K562 (cell line): Measurements from ENCODE around the gene SLC8A2. TPM values are rescaled to one million over a fixed set of nuclear protein-coding genes. Genes with fewer than 3 reads are reported as not detected.

Source experiments
- ATAC-seq: fragments of 200-7000 bp; cut with Tn5 transposase; 3 replicates; pipeline ENCODE4 v1.9.1; 2020; ENCODE audit warnings: moderate library complexity
- BruUV-seq: library from RNA; stranded (reverse); fragments of 400-500 nt; replicated peaks from 2 replicates; lab custom pipeline; 2021; lab: Mats Ljungman, UMichigan
- CTCF ChIA-PET: fragments of 300-600 bp; formaldehyde crosslinking; extraction: SDS; loops from one replicate; lab custom pipeline; 2021; ENCODE audit warnings: low intra/inter-chr PET ratio; lab: Yijun Ruan, JAX
- POLR2A ChIA-PET: fragments of 300-600, 350-650 bp; sonication (Branson Sonifier 250); formaldehyde crosslinking; extraction: SDS; loops from one replicate; lab custom pipeline; 2021; ENCODE audit warnings: antibody characterized with exemption, inconsistent platforms; lab: Yijun Ruan, JAX
- DNase-seq, 4 experiments: peaks; one replicate each; pipeline versions ENCODE4 v3.0.0 to v3.0.0-alpha.2; 2011 to 2018; ENCODE audit warnings: low spot score in 3 of 4, mixed read lengths in 3 of 4; ENCODE audit errors: extremely low read depth in 1 of 4
- FAIRE-seq: peaks from 2 replicates; lab custom pipeline; 2011; peaks lifted over from hg19 to GRCh38; lab: Jason Lieb, UNC
- H2AFZ ChIP-seq: 2 replicates; pipeline ENCODE4 v1.6.0; 2011; ENCODE audit warnings: low read depth, low read length, control low read depth, inconsistent platforms
- H3K27ac ChIP-seq: fragments of 200-600 bp; 3 replicates; pipeline ENCODE4 v1.8.0; 2011; ENCODE audit warnings: low read depth, mild to moderate bottlenecking, control low read depth, inconsistent platforms, low read length, moderate library complexity, mixed read lengths; ENCODE audit errors: extremely low read depth
- H3K27me3 ChIP-seq, 2 experiments: fragments of 300-600 bp in 1 of 2; 2 replicates in 1 of 2; 3 replicates in 1 of 2; pipeline versions ENCODE4 v1.6.0 to v1.8.0; 2011; ENCODE audit warnings: inconsistent platforms in 2 of 2, low read length in 2 of 2, mild to moderate bottlenecking in 1 of 2, mixed read lengths in 1 of 2, moderate library complexity in 1 of 2; ENCODE audit not compliant: control insufficient read depth in 2 of 2, insufficient read depth in 2 of 2
- H3K36me3 ChIP-seq: fragments of 300-600 bp; 3 replicates; pipeline ENCODE4 v1.8.0; 2011; ENCODE audit warnings: mild to moderate bottlenecking, low read length, inconsistent platforms; ENCODE audit not compliant: control insufficient read depth, insufficient read depth
- H3K4me1 ChIP-seq, 2 experiments: fragments of 200-600 bp in 1 of 2; replicated peaks in 1 of 2; 2 replicates in 1 of 2; 3 replicates in 1 of 2; pipeline versions ENCODE4 v1.5.1 to v1.8.0; 2011; ENCODE audit warnings: inconsistent platforms in 2 of 2, low read length in 2 of 2, mild to moderate bottlenecking in 1 of 2, mixed read lengths in 1 of 2, moderate library complexity in 1 of 2; ENCODE audit not compliant: control insufficient read depth in 2 of 2, insufficient read depth in 2 of 2
- H3K4me2 ChIP-seq: 2 replicates; pipeline ENCODE4 v1.6.1; 2011; ENCODE audit warnings: low read length, control low read depth, inconsistent platforms, mixed read lengths; ENCODE audit not compliant: insufficient read depth
- H3K4me3 ChIP-seq: fragments of 200-600 bp; sonication (generic), shearing (Covaris generic); 2 replicates; pipeline ENCODE4 v1.5.1; 2016; ENCODE audit warnings: control low read depth, inconsistent platforms
- H3K79me2 ChIP-seq: fragments of 200-600 bp; 3 replicates; pipeline ENCODE4 v1.8.0; 2011; ENCODE audit warnings: low read length, inconsistent platforms; ENCODE audit not compliant: control insufficient read depth, insufficient read depth
- H3K9ac ChIP-seq, 2 experiments: 2 replicates each; pipeline versions ENCODE4 v1.6.0 to v1.6.1; 2011; ENCODE audit warnings: low read depth in 2 of 2, low read length in 2 of 2, control low read depth in 1 of 2, inconsistent platforms in 1 of 2, mild to moderate bottlenecking in 1 of 2, mixed read lengths in 1 of 2; ENCODE audit not compliant: insufficient read depth in 1 of 2
- H3K9me1 ChIP-seq: one replicate; pipeline ENCODE4 v1.6.0; 2011; ENCODE audit warnings: inconsistent platforms, mild to moderate bottlenecking, low read length, moderate library complexity; ENCODE audit not compliant: control insufficient read depth, insufficient read depth
- H3K9me3 ChIP-seq: replicated peaks from 2 replicates; pipeline ENCODE4 v1.5.1; 2011; ENCODE audit warnings: low read depth, low read length, inconsistent platforms; ENCODE audit not compliant: control insufficient read depth, insufficient read depth
- H4K20me1 ChIP-seq: replicated peaks from 2 replicates; pipeline ENCODE4 v1.6.1; 2011; ENCODE audit warnings: low read length, inconsistent platforms, mixed read lengths; ENCODE audit not compliant: control insufficient read depth, insufficient read depth
- ASH1L ChIP-seq: fragments of 450-650 bp; IDR thresholded peaks from 2 replicates; pipeline ENCODE4 v1.6.1; 2018; ENCODE audit warnings: borderline replicate concordance, mild to moderate bottlenecking, low read depth; ENCODE audit not compliant: partially characterized antibody
- CHCHD3 ChIP-seq: fragments of 250-450 bp; sonication (Bioruptor Pico); IDR thresholded peaks from 2 replicates; pipeline ENCODE4 v2.1.2; 2022; ENCODE audit warnings: mild to moderate bottlenecking
- HSF4 ChIP-seq: fragments of 250-450 bp; sonication (Bioruptor Pico); IDR thresholded peaks from 2 replicates; pipeline ENCODE4 v2.1.2; 2022; ENCODE audit warnings: mild to moderate bottlenecking, moderate library complexity, borderline replicate concordance
- IRF2 ChIP-seq: sonication (generic); formaldehyde crosslinking; IDR thresholded peaks from 2 replicates; pipeline ENCODE4 v1.8.1; 2022; ENCODE audit warnings: mild to moderate bottlenecking, missing genetic modification reagents
- KAT8 ChIP-seq: fragments of 450-650 bp; IDR thresholded peaks from 2 replicates; pipeline ENCODE4 v1.6.1; 2016; ENCODE audit warnings: low read depth, mild to moderate bottlenecking
- MAFF ChIP-seq: IDR thresholded peaks from 2 replicates; pipeline ENCODE4 v1.6.1; 2012; ENCODE audit warnings: low read length, improper control_type of control experiment
- POLR2G ChIP-seq: fragments of 200-400 bp; formaldehyde crosslinking; IDR thresholded peaks from 2 replicates; pipeline ENCODE4 v1.6.1; 2017; ENCODE audit warnings: low read depth, mild to moderate bottlenecking, antibody characterized with exemption, low read length, moderate library complexity
- PPARD ChIP-seq: fragments of 250-450 bp; sonication (Bioruptor Pico); IDR thresholded peaks from 2 replicates; pipeline ENCODE4 v1.8.0; 2022; ENCODE audit warnings: inconsistent platforms, mild to moderate bottlenecking, moderate library complexity
- TCF3 ChIP-seq: sonication (generic); formaldehyde crosslinking; IDR thresholded peaks from 2 replicates; pipeline ENCODE4 v1.4.0; 2020; ENCODE audit warnings: mild to moderate bottlenecking, missing genetic modification reagents
- TFAP4 ChIP-seq: sonication (generic); formaldehyde crosslinking; IDR thresholded peaks from 2 replicates; pipeline ENCODE4 v1.8.0; 2022; ENCODE audit warnings: missing genetic modification reagents, mild to moderate bottlenecking, moderate library complexity, borderline replicate concordance
- ZNF175 ChIP-seq: fragments of 200-800 bp; sonication (Bioruptor generic); IDR thresholded peaks from 2 replicates; pipeline ENCODE4 v1.6.1; 2016; ENCODE audit warnings: low read depth, mild to moderate bottlenecking, missing genetic modification characterization, missing compliant biosample characterization
- WGBS: fragments of 100-300 bp; shearing (Covaris generic); methylation state at CpG from one replicate; pipeline ENCODE4 v1.1.6; 2016; ENCODE audit warnings: low coverage, mixed read lengths; ENCODE audit not compliant: insufficient coverage; ENCODE audit errors: missing lambda C conversion rate; 5-methylcytosine and 5-hydroxymethylcytosine counted together
- in situ Hi-C: fragments of 300-500 bp; cut with MboI; formaldehyde crosslinking; loops from 4 replicates; pipeline ENCODE4 v1.15.0; 2018; ENCODE audit warnings: inconsistent platforms, mixed read lengths
- intact Hi-C: fragments of 100-400 bp; cut with micrococcal nuclease; formaldehyde crosslinking; loops from 2 replicates; pipeline ENCODE4 v1.14.2; 2022
- polyA plus RNA-seq, 8 experiments: library from polyadenylated mRNA; depleted of rRNA in 4 of 8; stranded (reverse) in 5 of 8; unstranded in 3 of 8; fragments of >200 nt; fragmentation: Nextera tagmentation in 2 of 8; fragmentation: Illumina TruSeq in 1 of 8; extraction: Ambion mirVana in 2 of 8; extraction: Trizol in 1 of 8; gene quantifications; 2 replicates each; pipeline versions ENCODE4 v1.2.1 to v1.2.3, GENCODE V29; 2011 to 2014; ENCODE audit warnings: inconsistent platforms in 1 of 8, missing spikeins in 1 of 8
- total RNA-seq, 7 experiments: library from RNA; depleted of rRNA in 6 of 7; stranded (reverse); fragments of >200 nt in 6 of 7; fragmentation: Illumina TruSeq in 2 of 7; extraction: Trizol in 2 of 7; gene quantifications; 2 replicates each; pipeline versions ENCODE4 v1.2.1 to v1.2.3, GENCODE V29; 2011 to 2021; ENCODE audit warnings: low replicate concordance in 1 of 7

The SLC8A2 gene
- total and polyA plus RNA-seq, 9 of the 15 experiments (the other 6 are each of a cell fraction or from before 2014, with no cell fraction given), result 0.07 to 0.66 (median 0.24) TPM; not detected in 3

- POLR2A ChIA-PET, result interaction anchor here (0.6 to 1.8 kb wide), 9 partner anchors 8 to 231 kb away, joined by 3 to 7 read pairs (median 4); no protein-coding TSS in a partner anchor
Measured at GRCh38 chr19:47495478-47496372, 24.0 kb upstream of the SLC8A2 start.

DNA sequence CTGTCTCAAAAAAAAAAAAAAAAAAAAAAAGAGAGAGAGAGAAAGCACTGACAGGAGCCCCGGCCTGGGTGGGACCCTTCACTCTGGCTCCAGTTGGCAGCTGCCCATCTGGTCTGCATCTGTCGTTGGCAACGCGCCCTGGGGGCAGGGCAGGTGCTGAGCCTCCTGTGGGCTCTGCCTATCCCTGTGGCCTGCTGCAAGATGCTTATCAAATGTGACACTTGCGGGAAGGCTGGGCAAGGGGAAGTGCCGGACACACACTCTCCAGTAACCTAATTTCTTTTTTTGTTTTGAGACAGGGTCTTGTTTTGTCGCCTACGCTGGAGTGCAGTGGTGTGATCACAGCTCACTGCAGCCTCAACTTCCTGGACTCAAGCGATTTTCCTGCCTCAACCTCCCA lies 23.0 kb upstream of the SLC8A2 start:
- ATAC-seq (no peak), FAIRE-seq (peak; percentile 23), DNase-seq (no peak)
- no peak overlapping the region for H3K4me3 ChIP-seq
- H3K9me1 ChIP-seq, result peaks cover 5% of the 10 kb centered on the region
- peaks cover 75% of the 10 kb centered on the region for H3K36me3 ChIP-seq
- BruUV-seq, result no TSS peak
- peaks cover 2% of the 10 kb centered on the region; the same call in 1 of the 3 replicates for H3K79me2 ChIP-seq
- no peak overlapping the region for H3K4me2 ChIP-seq
- intact Hi-C loops, result no loop called here
- in situ Hi-C loops, result no loop called here
- H3K27me3 ChIP-seq, result no peaks in the 10 kb centered on the region
- H2AFZ ChIP-seq, result no peak overlapping the region
- H3K4me1 ChIP-seq, result peaks cover 28 to 90% of the 10 kb centered on the region in 2 experiments; a peak in 4 of 5 replicates
- no peak overlapping the region; the same call in 2 of the 3 replicates for H3K27ac ChIP-seq
- H3K9ac ChIP-seq, result 0 out of 4 replicates have a peak overlapping the region, but pooled peaks of 1 of the 2 experiments have one; percentile 46
- H4K20me1 ChIP-seq, result 0 out of 2 replicates have a peak, but pooled peaks cover 5% of the 10 kb centered on the region
- ChIA-PET POLR2A (interaction anchor here (0.5 to 0.9 kb wide), 4 partner anchors 11 to 249 kb away, joined by 3 to 4 read pairs (median 3); no protein-coding TSS in a partner anchor), CTCF (no interaction called here)
- 28% methylated on average over 5 of the region's 9 CpGs for WGBS
- H3K9me3 ChIP-seq, result no peaks in the 10 kb centered on the region
- TF ChIP-seq TCF3 (CRISPR knock-in tag) (peak; percentile 34; the same call in 1 of the 2 replicates), CHCHD3 (CRISPR knock-in tag) (no peak), ZNF175 (CRISPR knock-in tag) (no peak), TFAP4 (CRISPR knock-in tag) (peak; percentile 25; the same call in 1 of the 2 replicates), PPARD (CRISPR knock-in tag) (no peak), ASH1L (no peak), KAT8 (no peak), HSF4 (CRISPR knock-in tag) (no peak)

More at GRCh38 chr19:47495478-47496372, 24.0 kb upstream of the SLC8A2 start:
- H3K9me1 ChIP-seq, result peaks cover 5% of the 10 kb centered on the region
- peaks cover 72% of the 10 kb centered on the region; the same call in 2 of the 3 replicates for H3K36me3 ChIP-seq
- no peak overlapping the region for H3K4me2 ChIP-seq
- no peak for FAIRE-seq
- in situ Hi-C loops, result no loop called here
- H3K4me1 ChIP-seq, result peaks cover 28 to 92% of the 10 kb centered on the region in 2 experiments; a peak in 4 of 5 replicates
- ATAC-seq, result no peak
- CTCF ChIA-PET, result no interaction called here
- 0 out of 2 replicates have a peak, but pooled peaks cover 5% of the 10 kb centered on the region for H4K20me1 ChIP-seq
- BruUV-seq, result no TSS peak
- no peak overlapping the region for H3K4me3 ChIP-seq
- intact Hi-C loops, result no loop called here
- H2AFZ ChIP-seq, result no peak overlapping the region
- H3K9me3 ChIP-seq, result no peaks in the 10 kb centered on the region
- no peak overlapping the region for H3K27ac ChIP-seq
- TF ChIP-seq IRF2 (CRISPR knock-in tag), result 0 out of 2 replicates have a peak, but pooled peaks have one; percentile 27
- 0 out of 2 replicates have a peak, but pooled peaks have one; percentile 8 for TF ChIP-seq POLR2G
- TF ChIP-seq MAFF, result no peak
- 79% methylated on average over 14 of the region's 17 CpGs for WGBS
- peaks cover 2% of the 10 kb centered on the region; the same call in 1 of the 3 replicates for H3K79me2 ChIP-seq
- no peak for DNase-seq
- H3K27me3 ChIP-seq, result no peaks in the 10 kb centered on the region
- peak overlapping the region in 1 of 2 experiments; percentile 82; a peak in 2 of 4 replicates for H3K9ac ChIP-seq
